H4 (cell line): Measurements from ENCODE around the gene WDR27. TPM values are rescaled to one million over a fixed set of nuclear protein-coding genes. Genes with fewer than 3 reads are reported as not detected.
"Not testable (repeated sequence)": the region's sequence is repeated elsewhere in the genome, so short reads cannot be mapped to it uniquely, and the experiment has no call there.

Experiments used
- DNase-seq: peaks from one replicate; pipeline ENCODE4 v3.0.0-alpha.2; 2015; ENCODE audit warnings: low spot score
- total RNA-seq: library from RNA; depleted of rRNA; stranded (reverse); fragments of >200 nt; shearing (Covaris generic); gene quantifications from 2 replicates; pipeline ENCODE4 v1.2.3, GENCODE V29; 2014

WDR27 gene
- total RNA-seq, 1 experiment from 2014 or later: 3.7 TPM

GRCh38 chr6:169663468-169663867 is 38.4 kb downstream of the WDR27 start:
- DNase-seq: no peak

GRCh38 chr6:169661391-169661756 is 40.5 kb downstream of the WDR27 start:
- DNase-seq: no peak

GRCh38 chr6:169660751-169661390 is 41.0 kb downstream of the WDR27 start:
- DNase-seq: no peak

- no peak for DNase-seq
These were observed 41.8 kb downstream of the WDR27 start for GRCh38 chr6:169659820-169660610.

GRCh38 chr6:169657284-169657610 is 44.6 kb downstream of the WDR27 start:
- no peak for DNase-seq

GRCh38 chr6:169656546-169657283 is 45.1 kb downstream of the WDR27 start:
- DNase-seq: no peak

- peak; percentile 52 for DNase-seq
These were observed 47.0 kb downstream of the WDR27 start for GRCh38 chr6:169654598-169655391.

- DNase-seq: no peak
These were observed 48.1 kb downstream of the WDR27 start for GRCh38 chr6:169653691-169654090.

- DNase-seq: no peak
These were observed 48.9 kb downstream of the WDR27 start for GRCh38 chr6:169652896-169653295.

- no peak for DNase-seq
These were observed 50.3 kb downstream of the WDR27 start for GRCh38 chr6:169651498-169651897.

GRCh38 chr6:169650959-169651292 is 50.9 kb downstream of the WDR27 start:
- DNase-seq: no peak

- no peak for DNase-seq
These were observed 51.4 kb downstream of the WDR27 start for GRCh38 chr6:169650241-169650958.

GRCh38 chr6:169648617-169649016 is 53.2 kb downstream of the WDR27 start:
- no peak for DNase-seq

GRCh38 chr6:169648092-169648491 is 53.7 kb downstream of the WDR27 start:
- no peak for DNase-seq

- no peak for DNase-seq
These were observed 54.2 kb downstream of the WDR27 start for GRCh38 chr6:169647637-169648036.

- no peak for DNase-seq
These were observed 54.8 kb downstream of the WDR27 start for GRCh38 chr6:169646906-169647567.

- not testable (repeated sequence) for DNase-seq
These were observed 56.4 kb downstream of the WDR27 start for GRCh38 chr6:169645459-169645858.

- DNase-seq: no peak
These were observed 58.3 kb downstream of the WDR27 start for GRCh38 chr6:169643521-169643920.

GRCh38 chr6:169642455-169642854 is 59.4 kb downstream of the WDR27 start:
- DNase-seq: no peak

GRCh38 chr6:169641461-169642085 is 60.3 kb downstream of the WDR27 start:
- DNase-seq: no peak
